DMS114 treated with DMSO at 0.1 percent for 48 hours (cell line): ENCODE data around the gene CNTNAP4.

Experiments used
- DNase-seq: peaks from one replicate; lab custom pipeline; 2025; ENCODE audit not compliant: unreplicated experiment; lab: John Stamatoyannopoulos, UW

The CNTNAP4 gene

DNA sequence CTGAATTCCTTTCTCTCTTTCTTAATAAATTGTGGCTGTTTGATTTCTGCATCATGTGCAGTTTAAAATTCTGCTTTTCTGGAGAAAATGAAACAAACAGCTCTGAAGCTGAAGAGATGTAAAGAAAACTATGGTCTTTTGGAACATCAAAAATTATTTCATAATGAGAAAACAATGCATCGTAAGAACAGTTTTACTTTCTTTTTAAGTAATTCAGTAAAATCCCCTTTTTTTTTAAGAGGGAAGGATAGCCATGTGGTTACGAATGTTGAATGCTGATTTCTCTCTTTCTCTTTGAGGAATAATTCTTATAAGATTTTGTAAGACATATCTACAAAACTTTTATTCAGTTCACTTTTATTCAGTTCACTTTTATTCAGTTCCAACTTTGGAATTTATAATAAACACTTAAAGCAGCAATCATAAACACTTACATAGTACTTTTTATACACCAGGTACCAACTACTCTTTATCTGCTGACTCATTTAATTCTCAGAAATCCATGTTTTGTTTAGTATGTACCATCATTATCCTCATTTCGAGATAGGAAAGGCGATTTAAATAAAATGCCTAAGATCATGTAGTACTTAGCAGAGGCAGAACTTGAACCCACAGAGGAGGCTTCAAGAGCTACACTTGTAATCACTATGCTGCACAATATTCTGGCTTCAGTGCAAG lies 26.6 kb downstream of the CNTNAP4 start:
- DNase-seq = no peak

DNA sequence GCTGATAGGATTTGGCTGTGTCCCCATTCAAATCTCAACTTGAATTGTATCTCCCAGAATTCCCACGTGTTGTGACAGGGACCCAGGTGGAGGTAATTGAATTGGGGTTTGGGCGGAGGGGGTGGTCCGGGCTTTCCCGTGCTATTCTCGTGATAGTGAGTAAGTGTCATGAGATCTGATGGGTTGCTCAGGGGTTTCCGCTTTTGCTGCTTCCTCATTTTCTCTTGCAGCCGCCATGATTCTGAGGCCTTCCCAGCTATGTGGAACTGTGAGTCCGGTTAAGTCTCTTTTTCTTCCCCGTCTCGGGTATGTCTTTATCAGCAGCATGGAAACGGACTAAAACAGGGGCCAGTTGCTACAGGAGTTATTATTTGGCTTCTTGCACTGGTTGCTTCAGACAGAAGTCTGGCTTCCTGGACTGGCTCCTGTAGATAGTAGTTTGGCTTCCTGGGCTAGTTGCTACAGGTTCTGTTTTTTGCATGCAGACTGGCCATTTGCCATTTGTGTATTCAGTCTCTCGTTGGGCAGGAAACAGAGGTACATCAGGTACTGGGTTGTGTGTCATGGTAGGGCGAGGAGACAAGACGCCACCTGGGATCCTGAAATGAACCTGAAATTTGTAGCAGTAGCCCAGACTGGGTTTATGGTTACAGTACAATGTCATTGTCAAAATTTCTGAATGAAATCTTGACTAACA lies 32.6 kb downstream of the CNTNAP4 start:
- no peak for DNase-seq

DNA sequence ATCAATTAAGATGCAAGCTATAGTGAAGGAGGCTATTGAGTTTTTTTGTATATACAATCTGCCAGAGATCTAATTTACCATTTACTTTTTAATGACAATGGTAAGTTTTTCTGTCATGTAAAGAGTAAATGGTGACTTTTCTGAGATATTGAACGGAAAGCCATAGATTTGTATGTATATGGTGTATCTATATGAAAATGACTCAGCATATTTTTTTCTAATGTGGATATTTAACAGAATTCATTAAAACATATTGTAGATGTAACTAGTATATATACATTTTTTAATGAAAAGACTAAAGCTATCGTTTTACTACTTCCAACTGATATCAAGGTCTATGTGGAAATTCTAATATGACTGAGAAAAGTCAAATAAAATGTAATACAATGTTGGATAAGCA lies 34.1 kb downstream of the CNTNAP4 start:
- no peak for DNase-seq

- no peak for DNase-seq
Measured at GRCh38 chr16:76318565-76318964, 41.4 kb downstream of the CNTNAP4 start.

GRCh38 chr16:76329106-76329505 lies 51.9 kb downstream of the CNTNAP4 start:
- DNase-seq = no peak

DNA sequence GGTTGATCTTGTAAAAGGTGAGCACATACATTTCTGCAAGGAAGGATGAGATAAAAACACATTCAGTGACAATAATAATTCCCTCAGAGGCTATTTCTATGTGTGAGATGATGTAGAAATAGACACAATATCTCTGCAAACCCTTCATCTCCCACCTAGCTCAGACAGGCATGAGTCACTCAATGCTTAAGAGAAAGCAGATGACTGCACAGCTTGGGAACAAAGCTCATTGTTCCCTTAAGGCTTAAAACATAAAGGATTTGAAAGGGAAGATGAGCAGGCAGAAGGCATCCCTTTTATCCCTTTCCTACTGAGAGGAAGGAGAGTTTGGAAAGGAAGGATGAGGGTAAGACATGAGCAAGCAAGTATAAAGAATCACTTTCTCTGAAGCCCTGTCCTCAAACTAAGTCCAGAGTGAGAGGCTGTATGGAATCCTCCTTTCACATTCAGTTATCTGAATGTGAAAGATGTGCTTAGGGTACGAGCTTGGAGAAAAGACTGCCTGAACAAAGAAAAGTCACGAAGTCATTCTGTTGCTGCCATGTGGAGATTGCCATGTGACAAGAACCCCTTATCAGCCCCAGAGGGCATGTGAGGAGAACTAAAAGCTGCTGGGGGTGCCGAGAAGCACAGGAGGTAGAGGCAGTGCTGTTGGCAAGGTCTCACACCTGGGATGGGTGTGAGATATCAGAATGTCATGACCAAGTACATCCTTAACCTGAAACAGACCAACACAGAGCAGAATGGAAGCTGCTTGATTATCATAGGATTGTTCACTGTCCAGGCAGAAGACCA lies 58.2 kb downstream of the CNTNAP4 start:
- no peak for DNase-seq

- DNase-seq = no peak
Measured at GRCh38 chr16:76336112-76336511, 58.9 kb downstream of the CNTNAP4 start.

DNA sequence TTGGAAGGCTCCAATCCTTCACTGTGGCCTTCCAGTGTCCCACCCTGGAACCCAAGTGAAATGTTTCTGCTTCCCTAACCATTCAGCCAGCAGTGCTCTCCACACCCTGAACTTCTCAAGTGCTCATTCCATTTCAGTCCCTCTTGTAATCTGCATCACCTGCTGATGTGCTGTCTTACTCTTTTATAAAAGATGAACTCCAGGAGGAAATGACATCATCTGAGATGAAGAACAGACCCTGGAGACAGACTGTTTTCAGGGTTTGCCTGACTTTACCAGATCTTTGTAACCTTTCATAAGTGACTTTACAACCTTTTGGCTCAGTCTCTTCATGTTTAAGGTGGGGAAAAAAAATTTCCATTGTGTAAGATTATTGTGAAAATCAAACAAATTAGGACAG lies 61.3 kb downstream of the CNTNAP4 start:
- DNase-seq = no peak

GRCh38 chr16:76343769-76344168 lies 66.6 kb downstream of the CNTNAP4 start:
- no peak for DNase-seq

DNA sequence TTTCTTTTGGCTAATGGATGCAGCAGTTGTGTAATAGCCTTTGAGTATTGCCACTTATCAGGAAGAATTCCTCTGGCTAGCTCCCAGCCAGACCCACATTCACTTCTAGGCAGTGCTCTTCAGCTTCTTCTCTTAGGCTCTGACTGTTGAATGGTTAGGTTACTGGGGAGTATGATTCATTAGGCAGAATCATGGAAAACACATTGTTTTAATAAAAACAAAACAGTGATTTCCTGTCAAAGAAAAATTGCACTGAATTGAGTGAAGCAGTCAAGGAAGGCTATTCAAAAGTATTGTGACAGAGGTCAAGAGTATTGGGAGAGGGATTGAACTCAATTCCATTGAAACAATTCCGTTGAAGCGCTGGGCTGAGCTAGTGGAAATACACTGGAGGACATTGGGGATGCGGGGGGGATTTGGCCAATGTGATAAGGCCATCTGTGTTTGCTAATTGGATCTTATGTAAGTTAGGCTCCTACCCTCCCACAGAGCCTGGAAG lies 68.0 kb downstream of the CNTNAP4 start:
- DNase-seq = no peak

- no peak for DNase-seq
Measured at GRCh38 chr16:76346210-76346609, 69.0 kb downstream of the CNTNAP4 start.

DNA sequence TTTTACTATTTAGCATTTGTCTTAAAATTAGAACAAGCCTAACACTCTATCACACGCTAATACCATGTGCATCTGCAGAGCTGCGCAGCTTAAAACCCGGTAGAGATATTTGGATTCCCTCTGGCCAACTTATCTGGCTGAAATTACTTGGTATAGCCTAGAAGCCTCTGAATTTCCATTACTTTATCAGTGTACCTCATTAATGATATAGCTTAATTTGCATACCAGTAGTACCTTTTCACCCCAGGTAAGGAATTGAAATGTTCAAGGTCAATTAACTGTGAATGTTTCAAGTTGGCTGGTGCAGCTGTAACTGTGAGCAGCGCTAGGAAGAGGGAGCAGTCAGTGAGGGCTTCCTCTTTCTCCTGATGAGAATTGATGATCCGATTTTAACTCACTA lies 74.2 kb downstream of the CNTNAP4 start:
- DNase-seq = no peak

GRCh38 chr16:76360404-76360803 lies 83.2 kb downstream of the CNTNAP4 start:
- DNase-seq = no peak

- DNase-seq = no peak
Measured at GRCh38 chr16:76370344-76370743, 93.1 kb downstream of the CNTNAP4 start.

DNA sequence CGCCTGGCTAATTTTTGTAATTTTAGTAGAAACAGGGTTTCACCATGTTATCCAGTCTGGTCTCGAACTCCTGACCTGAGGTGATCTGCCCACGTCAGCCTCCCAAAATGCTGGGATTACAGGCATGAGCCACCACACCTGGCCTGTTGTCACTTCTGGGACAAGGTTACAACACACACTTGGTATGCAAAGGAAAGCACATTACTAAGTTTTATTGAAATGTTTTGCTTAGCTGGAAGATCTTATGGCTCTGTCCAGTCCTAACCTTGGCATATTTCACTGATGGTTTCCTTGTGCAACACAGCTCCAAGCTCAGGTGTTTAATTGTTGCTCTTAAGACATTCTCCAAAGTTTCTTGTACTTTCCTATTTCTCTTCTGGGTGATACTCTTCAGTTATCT lies 94.2 kb downstream of the CNTNAP4 start:
- no peak for DNase-seq

- DNase-seq = no peak
Measured at GRCh38 chr16:76373998-76374397, 96.8 kb downstream of the CNTNAP4 start.

DNA sequence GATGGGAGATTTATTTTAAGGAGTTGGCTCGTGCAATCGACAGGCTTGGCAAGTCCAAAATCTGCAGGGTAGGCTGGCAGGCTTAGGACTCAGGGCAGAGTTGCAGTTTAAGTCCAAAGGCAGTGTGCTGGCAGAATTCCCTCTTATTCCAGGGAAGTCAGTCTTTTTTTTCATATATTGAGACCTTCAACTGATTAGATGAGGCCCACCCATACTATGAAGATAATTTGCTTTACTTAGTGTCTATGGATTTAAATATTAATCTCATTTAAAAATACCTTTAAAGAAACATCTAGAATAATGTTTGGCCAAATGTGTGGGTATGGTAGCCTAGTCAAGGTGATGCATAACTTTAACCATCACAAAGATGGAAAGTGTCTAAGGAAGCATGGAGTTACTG lies 99.8 kb downstream of the CNTNAP4 start:
- no peak for DNase-seq

GRCh38 chr16:76378020-76378419 lies 100.8 kb downstream of the CNTNAP4 start:
- DNase-seq = no peak

DNA sequence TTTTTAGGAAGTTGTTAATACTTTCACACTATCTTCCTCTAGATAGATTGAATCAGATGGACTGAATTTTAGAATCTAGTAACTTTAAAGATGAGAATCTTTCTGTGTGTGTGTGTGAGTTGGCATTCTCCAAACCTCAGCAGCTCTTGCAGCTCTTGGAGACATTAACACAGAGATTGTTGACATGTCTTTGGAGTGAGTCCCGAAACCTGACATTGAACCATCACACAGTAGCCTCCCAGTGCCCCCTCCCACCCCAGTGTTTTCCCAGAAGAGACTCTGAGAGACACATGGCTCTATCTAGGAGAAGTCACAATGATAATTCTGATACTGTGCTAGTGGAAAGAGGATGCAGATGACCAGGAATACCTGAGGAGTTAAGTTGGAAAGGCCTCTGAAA lies 103.9 kb downstream of the CNTNAP4 start:
- no peak for DNase-seq

DNA sequence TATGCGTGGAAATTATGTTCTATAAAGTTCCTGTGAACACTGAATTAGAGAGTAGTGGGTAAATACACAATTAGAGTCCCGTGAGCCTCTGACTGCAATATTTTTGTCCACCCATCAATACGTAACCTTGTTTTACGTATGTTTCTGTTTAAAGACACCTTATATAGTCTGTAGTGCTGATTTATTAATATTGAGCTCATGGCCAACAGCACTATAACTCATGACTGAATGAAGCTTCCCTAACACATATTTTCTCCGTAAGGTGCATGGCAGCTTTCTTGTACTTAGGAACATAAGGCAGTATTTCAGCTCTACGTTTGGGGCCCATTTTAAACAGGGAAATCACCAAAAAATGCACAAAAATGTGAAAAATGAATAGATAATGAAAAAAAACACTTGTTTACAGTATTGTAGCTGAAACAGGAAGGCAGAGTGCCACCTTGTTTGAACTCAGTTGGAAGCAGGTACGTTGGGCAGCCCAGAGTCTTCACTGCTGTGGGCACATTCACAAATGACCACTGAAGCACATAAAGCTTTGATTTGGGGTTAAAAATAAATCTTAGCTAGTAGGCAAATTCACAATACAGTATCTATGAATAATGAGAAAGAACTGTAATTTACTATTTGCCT lies 108.5 kb downstream of the CNTNAP4 start:
- no peak for DNase-seq

- DNase-seq = no peak
Measured at GRCh38 chr16:76386784-76387183, 109.6 kb downstream of the CNTNAP4 start.
